ENCODE data around the gene BRINP2. TPM values are rescaled to one million over a fixed set of nuclear protein-coding genes. Genes with fewer than 3 reads are reported as not detected.

BRINP2 gene
- total and polyA plus RNA-seq, 2 of the 4 experiments (the other 2 are of a cell fraction): not detected

DNA sequence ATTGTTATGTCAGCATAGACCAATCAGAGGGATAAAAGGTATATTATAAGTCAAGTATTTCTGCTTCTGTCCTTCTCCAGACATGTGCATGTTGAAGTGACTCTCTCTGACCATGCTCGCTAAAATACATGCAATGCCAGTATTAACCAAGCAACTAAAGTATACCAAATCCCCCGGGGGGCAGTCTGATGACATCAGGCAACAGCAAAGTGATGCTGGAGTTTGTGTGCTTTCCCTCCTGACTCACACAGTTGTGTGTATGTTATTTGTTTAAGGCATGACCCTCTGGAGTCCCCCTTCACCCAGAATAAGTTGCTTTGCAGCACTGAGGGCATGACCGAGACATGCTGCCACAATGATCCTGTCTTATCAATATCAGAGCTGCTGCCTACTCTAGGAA, 2.1 kb downstream of the BRINP2 start:
- in situ Hi-C loops (cut with MboI; ENCODE audit: low sequenced_read_pairs) (no loop called here), dilution Hi-C loops (cut with HindIII; ENCODE audit: low sequenced_read_pairs, unreplicated experiment) (no loop called here), intact Hi-C loops (cut with micrococcal nuclease) (no loop called here)
- Histone ChIP-seq H2AFZ (replicated peaks; ENCODE audit: low read length, poor library complexity) (no peak overlapping the region), H4K20me1 (ENCODE audit: insufficient read depth, low read length) (no peaks in the 10 kb centered on the region), H3K18ac (ENCODE audit: low read depth, low read length) (no peak overlapping the region), H4K8ac (ENCODE audit: low read depth in 2 of 2, low read length in 2 of 2) (no peak overlapping the region), H4K5ac (ENCODE audit: low read depth, low read length) (no peak overlapping the region), H3K36me3 (ENCODE audit: control insufficient read depth, insufficient read depth, low read length) (no peaks in the 10 kb centered on the region), H2AK9ac (replicated peaks; ENCODE audit: low read depth, low read length, poor library complexity) (no peak overlapping the region), H2AK5ac (ENCODE audit: low read depth, low read length) (no peak overlapping the region), H3K27me3 (ENCODE audit: control insufficient read depth, insufficient read depth, low read length) (peaks cover 44% of the 10 kb centered on the region), H3K23ac (ENCODE audit: low read depth, low read length) (no peak overlapping the region), H2BK120ac (ENCODE audit: low read depth, low read length) (no peak overlapping the region), H3K4me3 (ENCODE audit: insufficient read depth, low read depth, low read length) (no peak overlapping the region), H2BK20ac (ENCODE audit: low read depth, low read length) (no peak overlapping the region), H3K9me1 (ENCODE audit: insufficient read depth, low read length) (no peaks in the 10 kb centered on the region; the same call in 1 of the 2 replicates), H3K56ac (ENCODE audit: extremely low read depth, insufficient read depth, low read length) (no peak overlapping the region), H2BK15ac (ENCODE audit: low read depth, low read length) (no peak overlapping the region), H3K27ac (ENCODE audit: insufficient read depth, low read length) (no peak overlapping the region), H3K14ac (replicated peaks; ENCODE audit: low read depth, low read length) (no peak overlapping the region), H3K9me3 (ENCODE audit: control insufficient read depth, insufficient read depth, low read length) (no peaks in the 10 kb centered on the region), H3K9ac (ENCODE audit: low read depth, low read length) (no peak overlapping the region), H3K4me2 (ENCODE audit: low read depth, low read length) (no peak overlapping the region), H3K4me1 (ENCODE audit: control insufficient read depth, insufficient read depth, low read length) (no peaks in the 10 kb centered on the region), H2BK5ac (ENCODE audit: low read depth, low read length, poor library complexity, severe bottlenecking) (no peak overlapping the region), H3K79me1 (ENCODE audit: low read depth in 1 of 2, low read length in 2 of 2) (no peaks in the 10 kb centered on the region), H4K91ac (ENCODE audit: insufficient read depth, low read depth, low read length) (no peak overlapping the region), H3K4ac (ENCODE audit: low read depth, low read length) (no peak overlapping the region)
- ChIA-PET POLR2A (ENCODE audit: unreplicated experiment) (no interaction called here), CTCF (interaction anchor here (1.7 kb wide), 1 partner anchor 9 kb away, joined by 6 read pairs; no protein-coding TSS in a partner anchor)
- WGBS, 2 experiments (ENCODE audit: extremely low coverage in 2 of 2, insufficient read length in 1 of 2): no CpG with 5 or more reads among the region's 3 CpGs
- ATAC-seq (ENCODE audit: low read depth) (no peak), DNase-seq (no peak)
- TF ChIP-seq, protein P1, sequence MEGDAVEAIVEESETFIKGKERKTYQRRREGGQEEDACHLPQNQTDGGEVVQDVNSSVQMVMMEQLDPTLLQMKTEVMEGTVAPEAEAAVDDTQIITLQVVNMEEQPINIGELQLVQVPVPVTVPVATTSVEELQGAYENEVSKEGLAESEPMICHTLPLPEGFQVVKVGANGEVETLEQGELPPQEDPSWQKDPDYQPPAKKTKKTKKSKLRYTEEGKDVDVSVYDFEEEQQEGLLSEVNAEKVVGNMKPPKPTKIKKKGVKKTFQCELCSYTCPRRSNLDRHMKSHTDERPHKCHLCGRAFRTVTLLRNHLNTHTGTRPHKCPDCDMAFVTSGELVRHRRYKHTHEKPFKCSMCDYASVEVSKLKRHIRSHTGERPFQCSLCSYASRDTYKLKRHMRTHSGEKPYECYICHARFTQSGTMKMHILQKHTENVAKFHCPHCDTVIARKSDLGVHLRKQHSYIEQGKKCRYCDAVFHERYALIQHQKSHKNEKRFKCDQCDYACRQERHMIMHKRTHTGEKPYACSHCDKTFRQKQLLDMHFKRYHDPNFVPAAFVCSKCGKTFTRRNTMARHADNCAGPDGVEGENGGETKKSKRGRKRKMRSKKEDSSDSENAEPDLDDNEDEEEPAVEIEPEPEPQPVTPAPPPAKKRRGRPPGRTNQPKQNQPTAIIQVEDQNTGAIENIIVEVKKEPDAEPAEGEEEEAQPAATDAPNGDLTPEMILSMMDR (conservative IDR thresholded peaks at IDR 0.05; ENCODE audit: low read depth, low read length): no peak
- TF ChIP-seq MAFK (IDR thresholded peaks at IDR 0.05; ENCODE audit: low read depth, low read length): no peak
- TF ChIP-seq POLR2A (IDR thresholded peaks at IDR 0.05; ENCODE audit: low read depth, low read length): no peak
- TF ChIP-seq FOS (IDR thresholded peaks at IDR 0.05; ENCODE audit: low read depth, low read length): no peak
- no peak for TF ChIP-seq RAD21 (IDR thresholded peaks at IDR 0.05; ENCODE audit: low read length)
- TF ChIP-seq, protein P2, sequence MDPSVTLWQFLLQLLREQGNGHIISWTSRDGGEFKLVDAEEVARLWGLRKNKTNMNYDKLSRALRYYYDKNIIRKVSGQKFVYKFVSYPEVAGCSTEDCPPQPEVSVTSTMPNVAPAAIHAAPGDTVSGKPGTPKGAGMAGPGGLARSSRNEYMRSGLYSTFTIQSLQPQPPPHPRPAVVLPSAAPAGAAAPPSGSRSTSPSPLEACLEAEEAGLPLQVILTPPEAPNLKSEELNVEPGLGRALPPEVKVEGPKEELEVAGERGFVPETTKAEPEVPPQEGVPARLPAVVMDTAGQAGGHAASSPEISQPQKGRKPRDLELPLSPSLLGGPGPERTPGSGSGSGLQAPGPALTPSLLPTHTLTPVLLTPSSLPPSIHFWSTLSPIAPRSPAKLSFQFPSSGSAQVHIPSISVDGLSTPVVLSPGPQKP (IDR thresholded peaks at IDR 0.05; ENCODE audit: borderline replicate concordance, low read depth, low read length): no peak
- TF ChIP-seq RCOR1 (IDR thresholded peaks at IDR 0.05; ENCODE audit: insufficient replicate concordance, low read length): no peak
- no peak for TF ChIP-seq SMC3 (IDR thresholded peaks at IDR 0.05; ENCODE audit: low read depth, low read length)
- no peak for TF ChIP-seq CEBPB (IDR thresholded peaks at IDR 0.05; ENCODE audit: low read depth, low read length)
- TF ChIP-seq BHLHE40 (IDR thresholded peaks at IDR 0.05; ENCODE audit: low read depth, low read length): no peak
- TF ChIP-seq RFX5 (IDR thresholded peaks at IDR 0.05; ENCODE audit: low read depth, low read length): no peak
- TF ChIP-seq CHD1 (IDR thresholded peaks at IDR 0.05; ENCODE audit: low read depth, low read length): no peak
- no peak for TF ChIP-seq NFE2L2 (IDR thresholded peaks at IDR 0.05; ENCODE audit: low read depth, low read length)
- TF ChIP-seq, protein P3, sequence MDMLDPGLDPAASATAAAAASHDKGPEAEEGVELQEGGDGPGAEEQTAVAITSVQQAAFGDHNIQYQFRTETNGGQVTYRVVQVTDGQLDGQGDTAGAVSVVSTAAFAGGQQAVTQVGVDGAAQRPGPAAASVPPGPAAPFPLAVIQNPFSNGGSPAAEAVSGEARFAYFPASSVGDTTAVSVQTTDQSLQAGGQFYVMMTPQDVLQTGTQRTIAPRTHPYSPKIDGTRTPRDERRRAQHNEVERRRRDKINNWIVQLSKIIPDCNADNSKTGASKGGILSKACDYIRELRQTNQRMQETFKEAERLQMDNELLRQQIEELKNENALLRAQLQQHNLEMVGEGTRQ (IDR thresholded peaks at IDR 0.05; ENCODE audit: low read depth, low read length): no peak
- no TSS peak for BruUV-seq (replicated peaks)

Measured in IMR-90 (cell line).